MM.1S (cell line): ENCODE data around the gene LRRC1.

Experiments
- CTCF ChIP-seq: fragments of 300-600 bp; sonication (generic); IDR thresholded peaks from 2 replicates; pipeline ENCODE4 v1.5.1; 2016; ENCODE audit warnings: antibody characterized with exemption, low read length, mixed read lengths
- EZH2 ChIP-seq: fragments of 300-600 bp; sonication (generic); optimal IDR thresholded peaks from 2 replicates; pipeline ENCODE3; 2017; ENCODE audit warnings: low read depth, mild to moderate bottlenecking, antibody characterized with exemption, low read length, mixed read lengths
- EZH2phosphoT487 ChIP-seq: fragments of 300-600 bp; sonication (generic); IDR thresholded peaks from 2 replicates; pipeline ENCODE4 v1.6.1; 2018; ENCODE audit warnings: antibody characterized with exemption, low read length

GRCh38 chr6:53746442-53747103, 48.2 kb upstream of the LRRC1 start:
- TF ChIP-seq CTCF = no peak
- no peak for TF ChIP-seq EZH2phosphoT487
- no peak for TF ChIP-seq EZH2
